Lung (tissue), 12 donors: Measurements from ENCODE around the gene PCDHGC3. TPM values are rescaled to one million over a fixed set of nuclear protein-coding genes. Genes with fewer than 3 reads are reported as not detected.

ENCODE experiments used
- ATAC-seq: fragments of 200-7000 bp; cut with Tn5 transposase; one replicate; pipeline ENCODE4 v1.9.1; 2020; ENCODE audit warnings: moderate number of reproducible peaks; ENCODE audit not compliant: insufficient read depth, low FRiP score
- DNase-seq, 3 donors: peaks; one replicate each; pipeline ENCODE4 v3.0.0-alpha.2; 2013 to 2017
- H3K27ac ChIP-seq, 2 donors: one replicate each; pipeline ENCODE4 v1.5.1; 2013; ENCODE audit warnings: mild to moderate bottlenecking in 2 of 2, moderate library complexity in 2 of 2, control low read depth in 1 of 2, inconsistent platforms in 1 of 2, low read depth in 1 of 2, low read length in 1 of 2
- H3K27me3 ChIP-seq, 3 donors: one replicate each; pipeline ENCODE4 v1.5.1; 2013; ENCODE audit warnings: low read length in 2 of 3; ENCODE audit not compliant: control insufficient read depth in 3 of 3, insufficient read depth in 3 of 3
- H3K36me3 ChIP-seq, 4 donors: one replicate each; pipeline ENCODE4 v1.5.1; 2013; ENCODE audit warnings: low read length in 4 of 4, mild to moderate bottlenecking in 1 of 4, moderate library complexity in 1 of 4; ENCODE audit not compliant: control insufficient read depth in 4 of 4, insufficient read depth in 4 of 4
- H3K4me1 ChIP-seq, 5 donors: one replicate each; pipeline ENCODE4 v1.5.1; 2013; ENCODE audit warnings: low read length in 5 of 5, mild to moderate bottlenecking in 2 of 5, moderate library complexity in 1 of 5; ENCODE audit not compliant: control insufficient read depth in 5 of 5, insufficient read depth in 5 of 5
- H3K4me3 ChIP-seq: one replicate; pipeline ENCODE4 v1.5.1; 2013; ENCODE audit warnings: mild to moderate bottlenecking, control low read depth, moderate library complexity
- H3K9ac ChIP-seq, 2 donors: one replicate each; pipeline ENCODE4 v1.5.1; 2013; ENCODE audit warnings: low read length in 2 of 2, control low read depth in 1 of 2; ENCODE audit not compliant: insufficient read depth in 1 of 2
- H3K9me3 ChIP-seq, 4 donors: one replicate each; pipeline ENCODE4 v1.5.1; 2013; ENCODE audit warnings: low read length in 3 of 4, mild to moderate bottlenecking in 1 of 4, moderate library complexity in 1 of 4; ENCODE audit not compliant: control insufficient read depth in 4 of 4, insufficient read depth in 3 of 4
- WGBS, 2 donors: extraction: QIAGEN DNeasy Blood & Tissue Kit; methylation state at CpG; one replicate each; pipeline ENCODE4 v1.1.7; 2013; 5-methylcytosine and 5-hydroxymethylcytosine counted together
- polyA plus RNA-seq, 2 donors: library from polyadenylated mRNA; stranded (reverse); fragments of 200-250 nt; gene quantifications; one replicate each; pipeline ENCODE4 v1.2.1, GENCODE V29; 2013
- total RNA-seq, 2 donors: library from RNA; depleted of rRNA in 1 of 2; stranded (reverse); fragments of >200 nt in 1 of 2; gene quantifications; one replicate each; pipeline ENCODE4 v1.2.1, GENCODE V29; 2014 to 2021
- TF ChIP-seq, protein P1 (sequence below): IDR thresholded peaks from 2 replicates; pipeline ENCODE4 v1.5.1; 2012; ENCODE audit warnings: mild to moderate bottlenecking; ENCODE audit errors: control extremely low read depth, extremely low read depth
- donor health status: control.
- donor health status: control.
- donor health status: Bipolar disorder and iron deficiency.
- donor health status: healthy.
- donor health status: DM: yes; HTN: yes; CAD: no.

The PCDHGC3 gene
- total and polyA plus RNA-seq, 4 donors = 44.8 to 116 (median 68.7) TPM

DNA sequence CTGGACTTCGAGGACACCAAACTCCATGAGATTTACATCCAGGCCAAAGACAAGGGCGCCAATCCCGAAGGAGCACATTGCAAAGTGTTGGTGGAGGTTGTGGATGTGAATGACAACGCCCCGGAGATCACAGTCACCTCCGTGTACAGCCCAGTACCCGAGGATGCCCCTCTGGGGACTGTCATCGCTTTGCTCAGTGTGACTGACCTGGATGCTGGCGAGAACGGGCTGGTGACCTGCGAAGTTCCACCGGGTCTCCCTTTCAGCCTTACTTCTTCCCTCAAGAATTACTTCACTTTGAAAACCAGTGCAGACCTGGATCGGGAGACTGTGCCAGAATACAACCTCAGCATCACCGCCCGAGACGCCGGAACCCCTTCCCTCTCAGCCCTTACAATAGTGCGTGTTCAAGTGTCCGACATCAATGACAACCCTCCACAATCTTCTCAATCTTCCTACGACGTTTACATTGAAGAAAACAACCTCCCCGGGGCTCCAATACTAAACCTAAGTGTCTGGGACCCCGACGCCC lies 1.3 kb downstream of the PCDHGC3 start:
- ATAC-seq = no peak
- DNase-seq = peak in 1 of 3 donors; percentile 41
- peaks cover 0 to 5% (median 0%) of the 10 kb centered on the region in 4 donors for H3K9me3 ChIP-seq
- peaks cover 0 to 9% (median 5%) of the 10 kb centered on the region in 4 donors for H3K36me3 ChIP-seq
- peak overlapping the region; percentile 61 for H3K4me3 ChIP-seq
- TF ChIP-seq, protein P1, sequence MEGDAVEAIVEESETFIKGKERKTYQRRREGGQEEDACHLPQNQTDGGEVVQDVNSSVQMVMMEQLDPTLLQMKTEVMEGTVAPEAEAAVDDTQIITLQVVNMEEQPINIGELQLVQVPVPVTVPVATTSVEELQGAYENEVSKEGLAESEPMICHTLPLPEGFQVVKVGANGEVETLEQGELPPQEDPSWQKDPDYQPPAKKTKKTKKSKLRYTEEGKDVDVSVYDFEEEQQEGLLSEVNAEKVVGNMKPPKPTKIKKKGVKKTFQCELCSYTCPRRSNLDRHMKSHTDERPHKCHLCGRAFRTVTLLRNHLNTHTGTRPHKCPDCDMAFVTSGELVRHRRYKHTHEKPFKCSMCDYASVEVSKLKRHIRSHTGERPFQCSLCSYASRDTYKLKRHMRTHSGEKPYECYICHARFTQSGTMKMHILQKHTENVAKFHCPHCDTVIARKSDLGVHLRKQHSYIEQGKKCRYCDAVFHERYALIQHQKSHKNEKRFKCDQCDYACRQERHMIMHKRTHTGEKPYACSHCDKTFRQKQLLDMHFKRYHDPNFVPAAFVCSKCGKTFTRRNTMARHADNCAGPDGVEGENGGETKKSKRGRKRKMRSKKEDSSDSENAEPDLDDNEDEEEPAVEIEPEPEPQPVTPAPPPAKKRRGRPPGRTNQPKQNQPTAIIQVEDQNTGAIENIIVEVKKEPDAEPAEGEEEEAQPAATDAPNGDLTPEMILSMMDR = no peak
- peak overlapping the region in 1 of 2 donors; percentile 87 for H3K27ac ChIP-seq
- H3K4me1 ChIP-seq = peaks cover 0 to 57% (median 17%) of the 10 kb centered on the region in 5 donors
- peak overlapping the region in 1 of 2 donors; percentile 99 for H3K9ac ChIP-seq
- peaks cover 0 to 13% (median 0%) of the 10 kb centered on the region in 3 donors for H3K27me3 ChIP-seq
- 25 to 32% methylated on average over 24 of the region's 24 CpGs for WGBS, 2 donors

DNA sequence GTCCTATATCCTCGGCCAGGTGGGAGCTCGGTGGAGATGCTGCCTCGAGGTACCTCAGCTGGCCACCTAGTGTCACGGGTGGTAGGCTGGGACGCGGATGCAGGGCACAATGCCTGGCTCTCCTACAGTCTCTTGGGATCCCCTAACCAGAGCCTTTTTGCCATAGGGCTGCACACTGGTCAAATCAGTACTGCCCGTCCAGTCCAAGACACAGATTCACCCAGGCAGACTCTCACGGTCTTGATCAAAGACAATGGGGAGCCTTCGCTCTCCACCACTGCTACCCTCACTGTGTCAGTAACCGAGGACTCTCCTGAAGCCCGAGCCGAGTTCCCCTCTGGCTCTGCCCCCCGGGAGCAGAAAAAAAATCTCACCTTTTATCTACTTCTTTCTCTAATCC lies 2.0 kb downstream of the PCDHGC3 start:
- peak overlapping the region; percentile 43 for H3K4me3 ChIP-seq
- 43 to 51% methylated on average over 13 of the region's 13 CpGs for WGBS, 2 donors
- H3K27me3 ChIP-seq = peaks cover 0 to 13% (median 0%) of the 10 kb centered on the region in 3 donors
- ATAC-seq (no peak), DNase-seq (peak in 1 of 3 donors; percentile 43)
- H3K4me1 ChIP-seq = peaks cover 0 to 57% (median 17%) of the 10 kb centered on the region in 5 donors
- TF ChIP-seq, protein P1 = no peak
- peak overlapping the region in 1 of 2 donors; percentile 99 for H3K9ac ChIP-seq
- peaks cover 0 to 9% (median 5%) of the 10 kb centered on the region in 4 donors for H3K36me3 ChIP-seq
- peaks cover 0 to 5% (median 0%) of the 10 kb centered on the region in 4 donors for H3K9me3 ChIP-seq
- H3K27ac ChIP-seq = no peak overlapping the region

DNA sequence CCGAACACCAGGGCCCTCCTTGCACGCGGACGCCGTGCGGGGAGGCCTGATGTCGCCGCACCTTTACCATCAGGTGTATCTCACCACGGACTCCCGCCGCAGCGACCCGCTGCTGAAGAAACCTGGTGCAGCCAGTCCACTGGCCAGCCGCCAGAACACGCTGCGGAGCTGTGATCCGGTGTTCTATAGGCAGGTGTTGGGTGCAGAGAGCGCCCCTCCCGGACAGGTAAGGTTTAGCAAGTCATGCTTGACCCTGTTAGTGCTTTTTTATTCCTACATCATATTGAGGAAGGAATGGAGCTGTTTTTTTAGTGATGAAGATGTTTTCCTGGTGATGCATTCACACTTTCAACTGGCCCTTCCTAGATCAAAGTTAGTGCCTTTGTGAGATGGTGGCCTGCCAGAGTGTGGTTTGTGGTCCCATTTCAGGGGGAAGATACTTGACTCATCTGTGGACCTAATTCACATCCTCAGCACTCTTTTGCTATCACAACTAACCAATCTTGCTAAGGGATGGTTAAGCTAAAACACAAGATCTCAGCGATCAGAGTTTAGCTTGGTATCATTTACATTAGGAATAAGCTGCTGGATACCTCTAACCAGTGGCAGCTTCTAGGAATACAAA lies 2.7 kb downstream of the PCDHGC3 start:
- WGBS, 2 donors = 34 to 35% methylated on average over 20 of the region's 20 CpGs
- no peak for ATAC-seq
- peaks cover 0 to 5% (median 0%) of the 10 kb centered on the region in 4 donors for H3K9me3 ChIP-seq
- TF ChIP-seq, protein P1 = no peak
- peak; percentile 42 to 78 (median 74) for DNase-seq
- H3K27me3 ChIP-seq = peaks cover 0 to 13% (median 0%) of the 10 kb centered on the region in 3 donors
- H3K4me3 ChIP-seq = peak overlapping the region; percentile 52
- peak overlapping the region in 1 of 2 donors; percentile 99 for H3K9ac ChIP-seq
- H3K4me1 ChIP-seq = peaks cover 3 to 61% (median 18%) of the 10 kb centered on the region in 5 donors
- H3K36me3 ChIP-seq = peaks cover 0 to 9% (median 5%) of the 10 kb centered on the region in 4 donors
- H3K27ac ChIP-seq = peak overlapping the region in 1 of 2 donors; percentile 1
